H1 (cell line): Measurements from ENCODE around the gene NDUFV1. TPM values are rescaled to one million over a fixed set of nuclear protein-coding genes. Genes with fewer than 3 reads are reported as not detected.

ENCODE experiments used
- BCL11A ChIP-seq, 2 experiments: IDR thresholded peaks; one replicate each; pipeline ENCODE4 v1.6.1; 2011; ENCODE audit warnings: low read depth in 2 of 2, low read length in 2 of 2, mild to moderate bottlenecking in 2 of 2
- BRCA1 ChIP-seq: IDR thresholded peaks from 2 replicates; pipeline ENCODE4 v1.6.1; 2012; ENCODE audit warnings: low read depth, low read length, improper control_type of control experiment
- CHD2 ChIP-seq: IDR thresholded peaks from 2 replicates; pipeline ENCODE4 v1.6.1; 2012; ENCODE audit warnings: low read length, improper control_type of control experiment
- CHD7 ChIP-seq: fragments of 300-600 bp; sonication (generic); IDR thresholded peaks from 2 replicates; pipeline ENCODE4 v1.7.1; 2012; ENCODE audit warnings: low read length, moderate library complexity, mild to moderate bottlenecking, inconsistent platforms; ENCODE audit not compliant: insufficient replicate concordance
- EZH2 ChIP-seq: fragments of 200-600 bp; sonication (generic); IDR thresholded peaks from 2 replicates; pipeline ENCODE4 v1.7.1; 2012; ENCODE audit warnings: low read depth, mild to moderate bottlenecking, moderate library complexity, low read length, inconsistent platforms; ENCODE audit not compliant: severe bottlenecking
- KDM5A ChIP-seq: fragments of 200-600 bp; IDR thresholded peaks from 2 replicates; pipeline ENCODE4 v1.7.1; 2012; ENCODE audit warnings: mild to moderate bottlenecking, low read length, inconsistent platforms, mixed read lengths
- NANOG ChIP-seq: IDR thresholded peaks from 2 replicates; pipeline ENCODE4 v1.6.1; 2011; ENCODE audit warnings: low read length, low read depth, mild to moderate bottlenecking, inconsistent platforms; ENCODE audit not compliant: insufficient read depth, poor library complexity, severe bottlenecking
- NRF1 ChIP-seq: IDR thresholded peaks from 2 replicates; pipeline ENCODE4 v1.6.1; 2011; ENCODE audit warnings: mild to moderate bottlenecking, low read depth, low read length, improper control_type of control experiment
- POU5F1 ChIP-seq: IDR thresholded peaks from 2 replicates; pipeline ENCODE4 v1.6.1; 2011; ENCODE audit warnings: low read depth, mild to moderate bottlenecking, low read length, moderate library complexity
- SIN3A ChIP-seq, 2 experiments: IDR thresholded peaks in 1 of 2; conservative IDR thresholded peaks in 1 of 2; 2 replicates each; pipeline ENCODE4 v1.6.1; 2011 to 2012; ENCODE audit warnings: low read length in 2 of 2, improper control_type of control experiment in 1 of 2, low read depth in 1 of 2, mild to moderate bottlenecking in 1 of 2
- TAF7 ChIP-seq: optimal IDR thresholded peaks from 2 replicates; pipeline ENCODE3; 2011; ENCODE audit warnings: low read depth, mild to moderate bottlenecking, inconsistent platforms, low read length, moderate library complexity, borderline replicate concordance
- TEAD4 ChIP-seq: IDR thresholded peaks from 2 replicates; pipeline ENCODE4 v1.6.1; 2012; ENCODE audit warnings: low read depth, low read length, inconsistent platforms, mixed read lengths
- polyA plus RNA-seq, 7 experiments: library from polyadenylated mRNA; depleted of rRNA in 3 of 7; stranded (reverse) in 5 of 7; unstranded in 2 of 7; fragments of >200 nt in 5 of 7; fragments of 200-250 nt in 2 of 7; gene quantifications; 1 replicate in 5 of 7; 2 replicates in 1 of 7; 4 replicates in 1 of 7; pipeline versions ENCODE4 v1.2.1 to v1.2.3, GENCODE V29; 2011 to 2013; ENCODE audit warnings: missing spikeins in 2 of 7, mixed read lengths in 2 of 7
- total RNA-seq: library from RNA; stranded (reverse); fragmentation: NEBNext Ultra II Directional; extraction: Animal tissue kit (Norgen Biotek cat#: 25700); gene quantifications from 2 replicates; pipeline ENCODE4 v1.2.1, GENCODE V29; 2021

NDUFV1 gene
- total and polyA plus RNA-seq, 2 of the 8 experiments (the other 6 are each of a cell fraction or from before 2014, with no cell fraction given) = 125 to 131 TPM

- TF ChIP-seq CHD2 (peak; percentile 33; the same call in 1 of the 2 replicates), TAF7 (no peak), BRCA1 (no peak), CHD7 (no peak), POU5F1 (0 out of 2 replicates have a peak, but pooled peaks have one; percentile 20), BCL11A (IDR thresholded peaks at IDR 0.05; ENCODE audit: low read depth in 2 of 2, low read length in 2 of 2) (peak in 1 of 2 experiments; percentile 71), NRF1 (no peak), TEAD4 (peak; percentile 95), SIN3A (conservative IDR thresholded peaks at IDR 0.05 in 1 of 2, IDR thresholded peaks at IDR 0.05 in 1 of 2; ENCODE audit: low read depth in 1 of 2, low read length in 2 of 2) (no peak), EZH2 (no peak), KDM5A (no peak), NANOG (no peak)
Measured at GRCh38 chr11:67581469-67581868, 25.3 kb upstream of the NDUFV1 start (continued).
